ENCODE results near the gene LBR.

DNA sequence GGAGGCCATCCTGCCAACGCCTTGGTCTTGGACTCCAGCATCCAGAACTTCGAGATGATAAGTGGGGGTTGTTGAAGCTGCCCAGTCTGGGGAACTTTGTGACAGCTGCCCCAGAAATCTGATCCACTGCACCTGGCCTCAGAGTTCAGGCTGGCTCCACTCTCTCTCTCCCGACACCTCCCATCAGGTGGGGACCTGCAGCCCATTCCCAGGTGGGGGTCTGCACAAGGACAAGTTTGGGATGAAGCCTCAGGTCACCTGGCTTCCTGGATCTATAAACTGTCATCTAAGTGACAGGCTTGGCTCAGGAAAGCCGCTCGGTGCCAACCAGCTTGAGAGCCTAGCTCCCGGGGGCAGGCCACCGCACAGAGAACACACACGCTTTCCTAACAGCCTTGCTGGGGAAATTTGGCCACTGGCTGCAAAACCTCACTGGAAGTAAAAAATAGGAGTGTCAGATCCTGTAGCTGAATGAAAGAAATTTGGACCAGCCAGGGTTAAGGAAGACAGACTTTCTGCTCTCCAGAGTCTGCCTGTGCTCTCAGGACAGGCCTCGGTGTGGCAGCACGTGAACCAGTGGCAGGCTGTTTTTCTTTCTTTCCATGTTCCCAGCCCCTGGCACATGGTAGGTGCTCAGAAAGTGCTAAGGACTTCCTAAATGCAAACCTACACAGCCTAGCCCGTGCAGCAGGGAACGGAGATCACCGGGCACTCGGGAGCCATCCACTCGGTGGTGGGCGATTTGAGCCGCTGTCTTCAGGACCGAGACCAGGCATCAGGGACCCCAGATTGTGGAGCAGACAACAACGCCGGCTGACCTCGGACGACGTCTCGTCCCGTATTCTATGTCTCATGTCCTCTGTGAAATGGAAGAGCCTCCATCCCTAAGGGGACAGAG lies 42.6 kb upstream of the LBR start:
- no peak for TF ChIP-seq EP300 (IDR thresholded peaks at IDR 0.05)
- TF ChIP-seq, protein P1, sequence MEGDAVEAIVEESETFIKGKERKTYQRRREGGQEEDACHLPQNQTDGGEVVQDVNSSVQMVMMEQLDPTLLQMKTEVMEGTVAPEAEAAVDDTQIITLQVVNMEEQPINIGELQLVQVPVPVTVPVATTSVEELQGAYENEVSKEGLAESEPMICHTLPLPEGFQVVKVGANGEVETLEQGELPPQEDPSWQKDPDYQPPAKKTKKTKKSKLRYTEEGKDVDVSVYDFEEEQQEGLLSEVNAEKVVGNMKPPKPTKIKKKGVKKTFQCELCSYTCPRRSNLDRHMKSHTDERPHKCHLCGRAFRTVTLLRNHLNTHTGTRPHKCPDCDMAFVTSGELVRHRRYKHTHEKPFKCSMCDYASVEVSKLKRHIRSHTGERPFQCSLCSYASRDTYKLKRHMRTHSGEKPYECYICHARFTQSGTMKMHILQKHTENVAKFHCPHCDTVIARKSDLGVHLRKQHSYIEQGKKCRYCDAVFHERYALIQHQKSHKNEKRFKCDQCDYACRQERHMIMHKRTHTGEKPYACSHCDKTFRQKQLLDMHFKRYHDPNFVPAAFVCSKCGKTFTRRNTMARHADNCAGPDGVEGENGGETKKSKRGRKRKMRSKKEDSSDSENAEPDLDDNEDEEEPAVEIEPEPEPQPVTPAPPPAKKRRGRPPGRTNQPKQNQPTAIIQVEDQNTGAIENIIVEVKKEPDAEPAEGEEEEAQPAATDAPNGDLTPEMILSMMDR (IDR thresholded peaks at IDR 0.05), result no peak

All from ovary (tissue), 3 donors.